ENCODE measurements around the gene KCNG4. TPM values are rescaled to one million over a fixed set of nuclear protein-coding genes. Genes with fewer than 3 reads are reported as not detected.

Gene KCNG4
- total RNA-seq, 1 experiment from 2014 or later: not detected

GRCh38 chr16:84180519-84181140 lies 59.2 kb downstream of the KCNG4 start:
- Histone ChIP-seq H3K9me3 (ENCODE audit: low read length) (no peaks in the 10 kb centered on the region), H3K36me3 (ENCODE audit: insufficient read depth, low read length) (no peaks in the 10 kb centered on the region), H3K9ac (ENCODE audit: low read length) (no peak overlapping the region)

GRCh38 chr16:84179612-84180320 lies 60.0 kb downstream of the KCNG4 start:
- Histone ChIP-seq H3K9me2 (replicated peaks; ENCODE audit: insufficient read depth, low read length) (no peaks in the 10 kb centered on the region), H3K9me3 (ENCODE audit: low read length) (no peaks in the 10 kb centered on the region), H3K27ac (ENCODE audit: low read length) (no peak overlapping the region), H3K4me2 (ENCODE audit: low read depth, low read length, poor library complexity, severe bottlenecking) (no peak overlapping the region), H3K79me2 (ENCODE audit: low read length) (peaks cover 11% of the 10 kb centered on the region), H3K4me3 (ENCODE audit: low read length) (no peak overlapping the region), H3K36me3 (ENCODE audit: insufficient read depth, low read length) (no peaks in the 10 kb centered on the region), H3K4me1 (ENCODE audit: low read length) (no peaks in the 10 kb centered on the region), H2AFZ (ENCODE audit: low read length) (no peak overlapping the region), H3K9ac (ENCODE audit: low read length) (no peak overlapping the region), H3K27me3 (ENCODE audit: low read length) (no peaks in the 10 kb centered on the region), H4K20me1 (ENCODE audit: insufficient read depth, low read depth, low read length) (0 out of 2 replicates have a peak, but pooled peaks cover 6% of the 10 kb centered on the region)
- no peak for DNase-seq

More at GRCh38 chr16:84180519-84181140, 59.2 kb downstream of the KCNG4 start:
- Histone ChIP-seq H3K4me3 (ENCODE audit: low read length) (no peak overlapping the region), H3K4me2 (ENCODE audit: low read depth, low read length, poor library complexity, severe bottlenecking) (no peak overlapping the region), H3K79me2 (ENCODE audit: low read length) (peaks cover 20% of the 10 kb centered on the region), H3K27me3 (ENCODE audit: low read length) (no peaks in the 10 kb centered on the region), H2AFZ (ENCODE audit: low read length) (no peak overlapping the region), H3K9me2 (replicated peaks; ENCODE audit: insufficient read depth, low read length) (no peaks in the 10 kb centered on the region), H4K20me1 (ENCODE audit: insufficient read depth, low read depth, low read length) (0 out of 2 replicates have a peak, but pooled peaks cover 6% of the 10 kb centered on the region), H3K4me1 (ENCODE audit: low read length) (peaks cover 7% of the 10 kb centered on the region), H3K27ac (ENCODE audit: low read length) (no peak overlapping the region)
- no peak for DNase-seq

GRCh38 chr16:84178892-84179611 lies 60.8 kb downstream of the KCNG4 start:
- H4K20me1 ChIP-seq (ENCODE audit: insufficient read depth, low read depth, low read length): 0 out of 2 replicates have a peak, but pooled peaks cover 6% of the 10 kb centered on the region
- no peak overlapping the region for H3K9ac ChIP-seq (ENCODE audit: low read length)
- H3K9me2 ChIP-seq (replicated peaks; ENCODE audit: insufficient read depth, low read length): no peaks in the 10 kb centered on the region

GRCh38 chr16:84178146-84178765 lies 61.6 kb downstream of the KCNG4 start:
- no peak for DNase-seq
- H3K4me2 ChIP-seq (ENCODE audit: low read depth, low read length, poor library complexity, severe bottlenecking): no peak overlapping the region

More at GRCh38 chr16:84178892-84179611, 60.8 kb downstream of the KCNG4 start:
- H2AFZ ChIP-seq (ENCODE audit: low read length): no peak overlapping the region
- H3K79me2 ChIP-seq (ENCODE audit: low read length): peaks cover 4% of the 10 kb centered on the region; the same call in 1 of the 2 replicates
- H3K27ac ChIP-seq (ENCODE audit: low read length): no peak overlapping the region
- H3K27me3 ChIP-seq (ENCODE audit: low read length): no peaks in the 10 kb centered on the region
- no peak overlapping the region for H3K4me3 ChIP-seq (ENCODE audit: low read length)
- no peaks in the 10 kb centered on the region for H3K36me3 ChIP-seq (ENCODE audit: insufficient read depth, low read length)
- no peaks in the 10 kb centered on the region for H3K4me1 ChIP-seq (ENCODE audit: low read length)
- no peaks in the 10 kb centered on the region for H3K9me3 ChIP-seq (ENCODE audit: low read length)
- no peak for DNase-seq
- H3K4me2 ChIP-seq (ENCODE audit: low read depth, low read length, poor library complexity, severe bottlenecking): no peak overlapping the region

GRCh38 chr16:84177741-84178073 lies 62.1 kb downstream of the KCNG4 start:
- no peak for DNase-seq

More at GRCh38 chr16:84178146-84178765, 61.6 kb downstream of the KCNG4 start:
- no peaks in the 10 kb centered on the region for H3K27me3 ChIP-seq (ENCODE audit: low read length)
- no peaks in the 10 kb centered on the region for H3K9me3 ChIP-seq (ENCODE audit: low read length)
- H2AFZ ChIP-seq (ENCODE audit: low read length): no peak overlapping the region
- no peaks in the 10 kb centered on the region for H3K4me1 ChIP-seq (ENCODE audit: low read length)
- H3K79me2 ChIP-seq (ENCODE audit: low read length): no peaks in the 10 kb centered on the region; the same call in 1 of the 2 replicates
- 0 out of 2 replicates have a peak, but pooled peaks cover 6% of the 10 kb centered on the region for H4K20me1 ChIP-seq (ENCODE audit: insufficient read depth, low read depth, low read length)
- H3K9ac ChIP-seq (ENCODE audit: low read length): no peak overlapping the region
- H3K4me3 ChIP-seq (ENCODE audit: low read length): no peak overlapping the region
- H3K36me3 ChIP-seq (ENCODE audit: insufficient read depth, low read length): no peaks in the 10 kb centered on the region
- H3K27ac ChIP-seq (ENCODE audit: low read length): no peak overlapping the region
- H3K9me2 ChIP-seq (replicated peaks; ENCODE audit: insufficient read depth, low read length): no peaks in the 10 kb centered on the region

GRCh38 chr16:84176192-84177053 lies 63.4 kb downstream of the KCNG4 start:
- Histone ChIP-seq H3K9me2 (replicated peaks; ENCODE audit: insufficient read depth, low read length) (no peaks in the 10 kb centered on the region), H3K4me2 (ENCODE audit: low read depth, low read length, poor library complexity, severe bottlenecking) (no peak overlapping the region), H2AFZ (ENCODE audit: low read length) (no peak overlapping the region), H3K27me3 (ENCODE audit: low read length) (no peaks in the 10 kb centered on the region), H3K4me1 (ENCODE audit: low read length) (no peaks in the 10 kb centered on the region), H4K20me1 (ENCODE audit: insufficient read depth, low read depth, low read length) (no peaks in the 10 kb centered on the region), H3K9me3 (ENCODE audit: low read length) (no peaks in the 10 kb centered on the region), H3K79me2 (ENCODE audit: low read length) (no peaks in the 10 kb centered on the region), H3K4me3 (ENCODE audit: low read length) (no peak overlapping the region), H3K9ac (ENCODE audit: low read length) (no peak overlapping the region), H3K27ac (ENCODE audit: low read length) (no peak overlapping the region), H3K36me3 (ENCODE audit: insufficient read depth, low read length) (no peaks in the 10 kb centered on the region)
- DNase-seq: no peak

More at GRCh38 chr16:84177741-84178073, 62.1 kb downstream of the KCNG4 start:
- Histone ChIP-seq H3K4me1 (ENCODE audit: low read length) (no peaks in the 10 kb centered on the region), H4K20me1 (ENCODE audit: insufficient read depth, low read depth, low read length) (0 out of 2 replicates have a peak, but pooled peaks cover 6% of the 10 kb centered on the region), H3K36me3 (ENCODE audit: insufficient read depth, low read length) (no peaks in the 10 kb centered on the region), H3K27ac (ENCODE audit: low read length) (no peak overlapping the region), H3K9ac (ENCODE audit: low read length) (no peak overlapping the region), H3K79me2 (ENCODE audit: low read length) (no peaks in the 10 kb centered on the region; the same call in 1 of the 2 replicates), H3K9me3 (ENCODE audit: low read length) (no peaks in the 10 kb centered on the region), H3K9me2 (replicated peaks; ENCODE audit: insufficient read depth, low read length) (no peaks in the 10 kb centered on the region), H3K4me3 (ENCODE audit: low read length) (no peak overlapping the region), H2AFZ (ENCODE audit: low read length) (no peak overlapping the region), H3K4me2 (ENCODE audit: low read depth, low read length, poor library complexity, severe bottlenecking) (no peak overlapping the region), H3K27me3 (ENCODE audit: low read length) (no peaks in the 10 kb centered on the region)

- no peak overlapping the region for H3K27ac ChIP-seq (ENCODE audit: low read length)
- H3K4me1 ChIP-seq (ENCODE audit: low read length): no peaks in the 10 kb centered on the region
- no peak overlapping the region for H2AFZ ChIP-seq (ENCODE audit: low read length)
- H3K9me2 ChIP-seq (replicated peaks; ENCODE audit: insufficient read depth, low read length): no peaks in the 10 kb centered on the region
- H3K4me3 ChIP-seq (ENCODE audit: low read length): no peak overlapping the region
- H3K36me3 ChIP-seq (ENCODE audit: insufficient read depth, low read length): no peaks in the 10 kb centered on the region
- H4K20me1 ChIP-seq (ENCODE audit: insufficient read depth, low read depth, low read length): no peaks in the 10 kb centered on the region
- H3K4me2 ChIP-seq (ENCODE audit: low read depth, low read length, poor library complexity, severe bottlenecking): no peak overlapping the region
- no peak overlapping the region for H3K9ac ChIP-seq (ENCODE audit: low read length)
- no peaks in the 10 kb centered on the region for H3K27me3 ChIP-seq (ENCODE audit: low read length)
- DNase-seq: no peak
- no peaks in the 10 kb centered on the region for H3K9me3 ChIP-seq (ENCODE audit: low read length)
- H3K79me2 ChIP-seq (ENCODE audit: low read length): no peaks in the 10 kb centered on the region
Measured at GRCh38 chr16:84175350-84176081, 64.3 kb downstream of the KCNG4 start.

Measured in Karpas-422 (cell line).